ENCODE data around the gene IL1RAP. TPM values are rescaled to one million over a fixed set of nuclear protein-coding genes. Genes with fewer than 3 reads are reported as not detected.

IL1RAP gene
- total RNA-seq, 1 donor = 14.6 TPM

- TF ChIP-seq CTCF (IDR thresholded peaks at IDR 0.05; ENCODE audit: insufficient read depth, low read length) = no peak
- DNase-seq (ENCODE audit: low read depth) = no peak
- no peak overlapping the region for H3K4me3 ChIP-seq (ENCODE audit: low read depth, low read length)
Observed at GRCh38 chr3:190617185-190617584, 103.3 kb downstream of the IL1RAP start.

GRCh38 chr3:190618330-190619030 lies 104.6 kb downstream of the IL1RAP start:
- no peak for TF ChIP-seq CTCF (IDR thresholded peaks at IDR 0.05; ENCODE audit: insufficient read depth, low read length)
- no peak for DNase-seq (ENCODE audit: low read depth)
- H3K4me3 ChIP-seq (ENCODE audit: low read depth, low read length) = no peak overlapping the region

- H3K4me3 ChIP-seq (ENCODE audit: low read depth, low read length) = no peak overlapping the region
- no peak for DNase-seq (ENCODE audit: low read depth)
- TF ChIP-seq CTCF (IDR thresholded peaks at IDR 0.05; ENCODE audit: insufficient read depth, low read length) = no peak
Observed at GRCh38 chr3:190619353-190619752, 105.5 kb downstream of the IL1RAP start.

GRCh38 chr3:190619761-190620160 lies 105.9 kb downstream of the IL1RAP start:
- TF ChIP-seq CTCF (IDR thresholded peaks at IDR 0.05; ENCODE audit: insufficient read depth, low read length) = no peak
- H3K4me3 ChIP-seq (ENCODE audit: low read depth, low read length) = no peak overlapping the region

GRCh38 chr3:190620886-190621608 lies 107.2 kb downstream of the IL1RAP start:
- no peak for TF ChIP-seq CTCF (IDR thresholded peaks at IDR 0.05; ENCODE audit: insufficient read depth, low read length)
- DNase-seq (ENCODE audit: low read depth) = no peak
- H3K4me3 ChIP-seq (ENCODE audit: low read depth, low read length) = no peak overlapping the region

More at GRCh38 chr3:190619761-190620160, 105.9 kb downstream of the IL1RAP start:
- no peak for DNase-seq (ENCODE audit: low read depth)

GRCh38 chr3:190621927-190622326 lies 108.0 kb downstream of the IL1RAP start:
- no peak for DNase-seq (ENCODE audit: low read depth)
- TF ChIP-seq CTCF (IDR thresholded peaks at IDR 0.05; ENCODE audit: insufficient read depth, low read length) = no peak

More at GRCh38 chr3:190621927-190622326, 108.0 kb downstream of the IL1RAP start:
- H3K4me3 ChIP-seq (ENCODE audit: low read depth, low read length) = no peak overlapping the region
